Endodermal cell (in vitro differentiated cells): ENCODE data around the gene CRTC1. TPM values are rescaled to one million over a fixed set of nuclear protein-coding genes. Genes with fewer than 3 reads are reported as not detected.

Experiments used
- DNase-seq: peaks from one replicate; pipeline ENCODE4 v3.0.0-alpha.2; 2017
- H3K27ac ChIP-seq: 2 replicates; pipeline ENCODE4 v1.5.1; 2013; ENCODE audit warnings: mild to moderate bottlenecking, low read depth, low read length, moderate library complexity
- H3K27me3 ChIP-seq: 2 replicates; pipeline ENCODE4 v1.6.1; 2013; ENCODE audit warnings: mild to moderate bottlenecking, low read length, moderate library complexity; ENCODE audit not compliant: insufficient read depth, control insufficient read depth, poor library complexity, severe bottlenecking
- H3K36me3 ChIP-seq: 2 replicates; pipeline ENCODE4 v1.7.0; 2013; ENCODE audit warnings: mild to moderate bottlenecking, low read length, moderate library complexity; ENCODE audit not compliant: control insufficient read depth, insufficient read depth
- H3K4me1 ChIP-seq: one replicate; pipeline ENCODE4 v1.7.0; 2013; ENCODE audit warnings: low read length; ENCODE audit not compliant: control insufficient read depth, insufficient read depth
- H3K4me3 ChIP-seq: 2 replicates; pipeline ENCODE4 v1.5.1; 2013; ENCODE audit warnings: mild to moderate bottlenecking, low read length, moderate library complexity
- H3K9ac ChIP-seq: 2 replicates; pipeline ENCODE4 v1.6.1; 2013; ENCODE audit warnings: mild to moderate bottlenecking, low read length, moderate library complexity; ENCODE audit not compliant: poor library complexity, severe bottlenecking; ENCODE audit errors: extremely low read depth
- H3K9me3 ChIP-seq: 2 replicates; pipeline ENCODE4 v1.6.1; 2013; ENCODE audit warnings: mild to moderate bottlenecking, low read length, moderate library complexity; ENCODE audit not compliant: control insufficient read depth
- H3K27ac Mint-ChIP-seq: 2 replicates; pipeline ENCODE4 v1.8.0; 2020; ENCODE audit warnings: mixed read lengths
- H3K27me3 Mint-ChIP-seq: 2 replicates; pipeline ENCODE4 v1.8.0; 2021; ENCODE audit warnings: mild to moderate bottlenecking, mixed read lengths; ENCODE audit not compliant: insufficient read depth
- H3K36me3 Mint-ChIP-seq: 2 replicates; pipeline ENCODE4 v1.8.0; 2020; ENCODE audit warnings: low read depth, mixed read lengths
- H3K4me1 Mint-ChIP-seq: 2 replicates; pipeline ENCODE4 v1.8.0; 2020; ENCODE audit warnings: mixed read lengths
- H3K4me3 Mint-ChIP-seq: 2 replicates; pipeline ENCODE4 v1.8.0; 2020; ENCODE audit warnings: mild to moderate bottlenecking, moderate library complexity, mixed read lengths
- H3K9me3 Mint-ChIP-seq: 2 replicates; pipeline ENCODE4 v1.8.0; 2020; ENCODE audit warnings: mild to moderate bottlenecking, mixed read lengths
- WGBS, 2 experiments: methylation state at CpG; one replicate each; pipeline versions ENCODE4 v1.1.5 to v1.1.7; 2013; ENCODE audit warnings: missing lambda C conversion rate in 2 of 2, mixed read lengths in 1 of 2; ENCODE audit not compliant: insufficient coverage in 1 of 2, insufficient read length in 1 of 2; 5-methylcytosine and 5-hydroxymethylcytosine counted together
- total RNA-seq, 2 donors: library from RNA; stranded (reverse); fragmentation: NEBNext Ultra II Directional in 1 of 2; extraction: Animal tissue kit (Norgen Biotek cat#: 25700) in 1 of 2; gene quantifications; 2 replicates in 1 of 2; 3 replicates in 1 of 2; pipeline ENCODE4 v1.2.1, GENCODE V29; 2021
- TF ChIP-seq, protein P1 (sequence below): fragments of 200-600 bp; sonication (generic); conservative IDR thresholded peaks from 2 replicates; pipeline ENCODE4 v1.5.0; 2021; ENCODE audit warnings: antibody characterized with exemption, mild to moderate bottlenecking

Gene CRTC1
- total RNA-seq, 2 donors from 2014 or later = 26.6 to 29.7 TPM

DNA sequence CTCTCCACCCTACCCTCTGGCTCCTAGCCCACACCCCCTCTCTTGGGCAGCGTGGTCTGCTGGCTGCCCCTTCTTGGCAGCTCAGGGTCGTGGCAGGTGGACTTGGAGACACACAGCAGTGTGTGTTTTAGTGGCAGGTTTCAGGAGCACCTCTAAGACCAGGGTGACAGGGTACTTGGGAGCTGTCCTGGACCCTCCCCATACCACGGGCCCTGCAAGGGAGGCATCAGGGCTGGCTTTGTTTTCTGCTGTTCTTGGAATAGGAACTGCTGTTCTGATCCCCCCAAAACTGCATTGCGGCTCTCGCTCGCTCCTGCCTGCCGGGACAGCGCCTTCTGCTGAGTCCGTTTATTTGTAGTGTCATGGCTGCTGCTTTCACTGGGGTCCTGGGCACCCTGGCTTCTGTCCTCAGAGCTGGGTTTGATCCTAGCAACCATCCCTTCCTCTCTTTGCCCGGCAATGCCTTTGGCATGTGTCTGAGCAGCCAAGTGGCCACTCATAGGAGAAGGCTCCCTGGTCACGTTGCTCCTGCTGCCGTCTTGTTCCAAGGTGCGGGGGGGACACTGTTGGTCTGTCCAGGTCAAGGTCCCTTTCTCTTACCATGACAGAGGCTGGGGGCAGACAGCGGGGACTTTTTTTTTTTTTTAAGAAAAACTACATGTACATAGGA is 95.5 kb downstream of the CRTC1 start:
- Mint-ChIP-seq H3K4me3 (no peak overlapping the region), H3K27me3 (peaks cover 67% of the 10 kb centered on the region), H3K27ac (no peak overlapping the region), H3K4me1 (no peaks in the 10 kb centered on the region), H3K9me3 (no peaks in the 10 kb centered on the region), H3K36me3 (no peaks in the 10 kb centered on the region)
- H3K4me3 ChIP-seq = no peak overlapping the region
- TF ChIP-seq, protein P1, sequence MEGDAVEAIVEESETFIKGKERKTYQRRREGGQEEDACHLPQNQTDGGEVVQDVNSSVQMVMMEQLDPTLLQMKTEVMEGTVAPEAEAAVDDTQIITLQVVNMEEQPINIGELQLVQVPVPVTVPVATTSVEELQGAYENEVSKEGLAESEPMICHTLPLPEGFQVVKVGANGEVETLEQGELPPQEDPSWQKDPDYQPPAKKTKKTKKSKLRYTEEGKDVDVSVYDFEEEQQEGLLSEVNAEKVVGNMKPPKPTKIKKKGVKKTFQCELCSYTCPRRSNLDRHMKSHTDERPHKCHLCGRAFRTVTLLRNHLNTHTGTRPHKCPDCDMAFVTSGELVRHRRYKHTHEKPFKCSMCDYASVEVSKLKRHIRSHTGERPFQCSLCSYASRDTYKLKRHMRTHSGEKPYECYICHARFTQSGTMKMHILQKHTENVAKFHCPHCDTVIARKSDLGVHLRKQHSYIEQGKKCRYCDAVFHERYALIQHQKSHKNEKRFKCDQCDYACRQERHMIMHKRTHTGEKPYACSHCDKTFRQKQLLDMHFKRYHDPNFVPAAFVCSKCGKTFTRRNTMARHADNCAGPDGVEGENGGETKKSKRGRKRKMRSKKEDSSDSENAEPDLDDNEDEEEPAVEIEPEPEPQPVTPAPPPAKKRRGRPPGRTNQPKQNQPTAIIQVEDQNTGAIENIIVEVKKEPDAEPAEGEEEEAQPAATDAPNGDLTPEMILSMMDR = no peak
- H3K36me3 ChIP-seq = no peaks in the 10 kb centered on the region
- H3K9ac ChIP-seq = no peak overlapping the region
- H3K27ac ChIP-seq = no peak overlapping the region
- no peaks in the 10 kb centered on the region for H3K4me1 ChIP-seq
- peaks cover 86% of the 10 kb centered on the region for H3K27me3 ChIP-seq
- WGBS, 2 experiments = 82 to 88% methylated on average over 9 to 13 of the region's 14 CpGs
- no peak for DNase-seq
- no peaks in the 10 kb centered on the region for H3K9me3 ChIP-seq

DNA sequence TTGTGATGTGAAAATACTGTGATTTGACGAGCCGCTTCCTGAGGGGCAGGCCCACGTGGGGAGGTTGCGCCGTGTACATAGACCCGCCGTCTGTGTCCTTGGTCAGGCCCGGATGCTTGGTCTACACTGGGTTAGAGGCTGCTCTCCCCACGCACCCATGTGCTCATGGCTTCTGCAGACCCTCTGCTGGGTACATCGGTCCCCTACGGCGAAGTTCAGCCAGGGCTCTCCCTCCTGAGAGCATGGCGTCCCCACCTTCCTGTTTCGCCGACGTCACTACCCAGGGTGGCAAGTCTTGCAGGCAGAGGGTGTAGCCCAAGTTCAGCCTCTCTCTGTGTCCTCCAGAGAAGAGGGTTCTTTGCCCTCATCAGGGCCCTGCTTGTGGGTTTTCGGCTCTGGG is 96.6 kb downstream of the CRTC1 start:
- TF ChIP-seq, protein P1 = no peak
- H3K9me3 ChIP-seq = no peaks in the 10 kb centered on the region
- H3K9me3 Mint-ChIP-seq = no peaks in the 10 kb centered on the region
- no peak overlapping the region for H3K27ac Mint-ChIP-seq
- no peak overlapping the region for H3K4me3 Mint-ChIP-seq
- H3K4me1 ChIP-seq = no peaks in the 10 kb centered on the region
- DNase-seq = no peak
- H3K36me3 ChIP-seq = no peaks in the 10 kb centered on the region
- no peak overlapping the region for H3K27ac ChIP-seq
- H3K4me3 ChIP-seq = no peak overlapping the region
- no peak overlapping the region for H3K9ac ChIP-seq
- H3K4me1 Mint-ChIP-seq = no peaks in the 10 kb centered on the region
- 82 to 92% methylated on average over 12 to 17 of the region's 17 CpGs for WGBS, 2 experiments
- H3K27me3 Mint-ChIP-seq = peaks cover 75% of the 10 kb centered on the region
- peaks cover 92% of the 10 kb centered on the region for H3K27me3 ChIP-seq
- no peaks in the 10 kb centered on the region for H3K36me3 Mint-ChIP-seq

DNA sequence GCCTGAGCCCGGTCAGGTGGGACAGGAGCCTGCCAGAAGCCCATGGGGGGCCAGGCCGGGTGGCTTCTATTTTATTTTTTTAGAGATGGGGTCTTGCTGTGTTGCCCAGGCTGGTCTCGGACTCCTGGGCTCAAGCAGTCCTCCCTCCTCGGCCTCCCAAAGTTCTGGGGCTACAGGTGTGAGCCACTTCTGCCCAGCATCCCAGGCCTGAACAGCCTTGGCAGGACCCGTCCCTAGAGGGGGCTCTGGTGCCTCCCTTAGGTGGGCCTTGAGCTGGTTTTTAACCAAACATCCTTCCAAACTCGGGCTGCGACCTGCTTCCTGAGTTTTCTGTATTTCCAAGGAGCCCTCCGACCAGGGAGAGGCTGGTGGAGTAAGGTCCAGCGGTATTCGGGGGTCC is 97.2 kb downstream of the CRTC1 start:
- TF ChIP-seq, protein P1 = peak; percentile 68
- Mint-ChIP-seq H3K4me1 (no peaks in the 10 kb centered on the region), H3K36me3 (no peaks in the 10 kb centered on the region), H3K27ac (no peak overlapping the region), H3K27me3 (peaks cover 80% of the 10 kb centered on the region), H3K4me3 (no peak overlapping the region), H3K9me3 (no peaks in the 10 kb centered on the region)
- peaks cover 97% of the 10 kb centered on the region for H3K27me3 ChIP-seq
- no peak overlapping the region for H3K27ac ChIP-seq
- no peaks in the 10 kb centered on the region for H3K4me1 ChIP-seq
- WGBS, 2 experiments = 67 to 73% methylated on average over 5 to 10 of the region's 10 CpGs
- no peak overlapping the region for H3K9ac ChIP-seq
- no peaks in the 10 kb centered on the region for H3K9me3 ChIP-seq
- H3K36me3 ChIP-seq = no peaks in the 10 kb centered on the region
- no peak overlapping the region for H3K4me3 ChIP-seq
- peak; percentile 76 for DNase-seq
